ENCODE measurements around the gene ABHD10. TPM values are rescaled to one million over a fixed set of nuclear protein-coding genes. Genes with fewer than 3 reads are reported as not detected.
A peak's percentile ranks its signal among the peaks of the same experiment; 100 is the strongest.

The ABHD10 gene
- total RNA-seq, 2 donors from 2014 or later: 18.2 to 18.7 TPM

GRCh38 chr3:112010636-112011035 is 31.8 kb downstream of the ABHD10 start:
- no peak overlapping the region for H3K4me3 Mint-ChIP-seq

GRCh38 chr3:112011376-112011940 is 32.6 kb downstream of the ABHD10 start:
- H3K27me3 Mint-ChIP-seq: no peaks in the 10 kb centered on the region
- ATAC-seq (no peak), DNase-seq (no peak)
- no peaks in the 10 kb centered on the region for H3K36me3 Mint-ChIP-seq (ENCODE audit: low read depth)
- no peaks in the 10 kb centered on the region for H3K9me3 ChIP-seq (ENCODE audit: control insufficient read depth, low read length, poor library complexity, severe bottlenecking)
- H3K4me1 Mint-ChIP-seq: peaks cover 13% of the 10 kb centered on the region
- no peak overlapping the region for H3K27ac Mint-ChIP-seq
- no peak overlapping the region for H3K4me3 Mint-ChIP-seq

More at GRCh38 chr3:112010636-112011035, 31.8 kb downstream of the ABHD10 start:
- Mint-ChIP-seq H3K36me3 (ENCODE audit: low read depth) (no peaks in the 10 kb centered on the region), H3K27me3 (no peaks in the 10 kb centered on the region), H3K27ac (no peak overlapping the region), H3K4me1 (peaks cover 13% of the 10 kb centered on the region)
- DNase-seq (no peak), ATAC-seq (no peak)
- H3K9me3 ChIP-seq (ENCODE audit: control insufficient read depth, low read length, poor library complexity, severe bottlenecking): no peaks in the 10 kb centered on the region

- H3K9me3 ChIP-seq (ENCODE audit: control insufficient read depth, low read length, poor library complexity, severe bottlenecking): no peaks in the 10 kb centered on the region
- Mint-ChIP-seq H3K27me3 (no peaks in the 10 kb centered on the region), H3K36me3 (ENCODE audit: low read depth) (no peaks in the 10 kb centered on the region), H3K4me1 (peaks cover 13% of the 10 kb centered on the region), H3K27ac (no peak overlapping the region), H3K4me3 (no peak overlapping the region)
- ATAC-seq: no peak
- no peak for DNase-seq
These were observed 33.6 kb downstream of the ABHD10 start for GRCh38 chr3:112012205-112012992.

GRCh38 chr3:112013058-112013783 is 34.4 kb downstream of the ABHD10 start:
- H3K9me3 ChIP-seq (ENCODE audit: control insufficient read depth, low read length, poor library complexity, severe bottlenecking): no peaks in the 10 kb centered on the region
- ATAC-seq (peak; percentile 87), DNase-seq (peak in 2 of 3 donors; percentile 12 to 37)
- Mint-ChIP-seq H3K4me3 (no peak overlapping the region), H3K36me3 (ENCODE audit: low read depth) (no peaks in the 10 kb centered on the region), H3K27ac (no peak overlapping the region), H3K4me1 (peaks cover 13% of the 10 kb centered on the region), H3K27me3 (no peaks in the 10 kb centered on the region)

GRCh38 chr3:112013784-112014143 is 34.9 kb downstream of the ABHD10 start:
- DNase-seq (no peak), ATAC-seq (peak; percentile 35)
- peaks cover 13% of the 10 kb centered on the region for H3K4me1 Mint-ChIP-seq
- no peaks in the 10 kb centered on the region for H3K36me3 Mint-ChIP-seq (ENCODE audit: low read depth)
- no peak overlapping the region for H3K4me3 Mint-ChIP-seq
- H3K27me3 Mint-ChIP-seq: no peaks in the 10 kb centered on the region
- H3K27ac Mint-ChIP-seq: no peak overlapping the region
- H3K9me3 ChIP-seq (ENCODE audit: control insufficient read depth, low read length, poor library complexity, severe bottlenecking): no peaks in the 10 kb centered on the region

GRCh38 chr3:112017091-112017490 is 38.3 kb downstream of the ABHD10 start:
- Mint-ChIP-seq H3K27ac (no peak overlapping the region), H3K4me1 (peaks cover 13% of the 10 kb centered on the region), H3K36me3 (ENCODE audit: low read depth) (no peaks in the 10 kb centered on the region), H3K27me3 (no peaks in the 10 kb centered on the region), H3K4me3 (no peak overlapping the region)
- no peaks in the 10 kb centered on the region for H3K9me3 ChIP-seq (ENCODE audit: control insufficient read depth, low read length, poor library complexity, severe bottlenecking)
- DNase-seq (no peak), ATAC-seq (no peak)

- ATAC-seq (no peak), DNase-seq (no peak)
- Mint-ChIP-seq H3K27me3 (no peaks in the 10 kb centered on the region), H3K4me3 (no peak overlapping the region), H3K4me1 (peaks cover 5% of the 10 kb centered on the region), H3K27ac (no peak overlapping the region), H3K36me3 (ENCODE audit: low read depth) (no peaks in the 10 kb centered on the region)
- H3K9me3 ChIP-seq (ENCODE audit: control insufficient read depth, low read length, poor library complexity, severe bottlenecking): no peaks in the 10 kb centered on the region
These were observed 39.9 kb downstream of the ABHD10 start for GRCh38 chr3:112018712-112019111.

GRCh38 chr3:112019716-112020115 is 40.9 kb downstream of the ABHD10 start:
- no peak for ATAC-seq
- Mint-ChIP-seq H3K27me3 (no peaks in the 10 kb centered on the region), H3K27ac (no peak overlapping the region), H3K36me3 (ENCODE audit: low read depth) (no peaks in the 10 kb centered on the region), H3K4me1 (no peaks in the 10 kb centered on the region), H3K4me3 (no peak overlapping the region)
- no peak for DNase-seq
- H3K9me3 ChIP-seq (ENCODE audit: control insufficient read depth, low read length, poor library complexity, severe bottlenecking): no peaks in the 10 kb centered on the region

- Mint-ChIP-seq H3K27ac (no peak overlapping the region), H3K36me3 (ENCODE audit: low read depth) (no peaks in the 10 kb centered on the region), H3K27me3 (no peaks in the 10 kb centered on the region), H3K4me3 (no peak overlapping the region), H3K4me1 (no peaks in the 10 kb centered on the region)
- no peak for DNase-seq
- ATAC-seq: no peak
- H3K9me3 ChIP-seq (ENCODE audit: control insufficient read depth, low read length, poor library complexity, severe bottlenecking): no peaks in the 10 kb centered on the region
These were observed 41.9 kb downstream of the ABHD10 start for GRCh38 chr3:112020674-112021085.

- H3K27me3 Mint-ChIP-seq: peaks cover 4% of the 10 kb centered on the region
- H3K9me3 ChIP-seq (ENCODE audit: control insufficient read depth, low read length, poor library complexity, severe bottlenecking): no peaks in the 10 kb centered on the region
- H3K36me3 Mint-ChIP-seq (ENCODE audit: low read depth): no peaks in the 10 kb centered on the region
- DNase-seq (no peak), ATAC-seq (no peak)
- H3K27ac Mint-ChIP-seq: no peak overlapping the region
- H3K4me3 Mint-ChIP-seq: no peak overlapping the region
- H3K4me1 Mint-ChIP-seq: peaks cover 2% of the 10 kb centered on the region
These were observed 48.3 kb downstream of the ABHD10 start for GRCh38 chr3:112027142-112027541.

- H3K9me3 ChIP-seq (ENCODE audit: control insufficient read depth, low read length, poor library complexity, severe bottlenecking): no peaks in the 10 kb centered on the region
- Mint-ChIP-seq H3K4me3 (no peak overlapping the region), H3K4me1 (peaks cover 2% of the 10 kb centered on the region), H3K36me3 (ENCODE audit: low read depth) (no peaks in the 10 kb centered on the region), H3K27ac (no peak overlapping the region), H3K27me3 (peaks cover 4% of the 10 kb centered on the region)
- no peak for ATAC-seq
- DNase-seq: no peak
These were observed 49.0 kb downstream of the ABHD10 start for GRCh38 chr3:112027826-112028225.

- Mint-ChIP-seq H3K36me3 (ENCODE audit: low read depth) (peaks cover 2% of the 10 kb centered on the region), H3K27ac (no peak overlapping the region), H3K4me3 (no peak overlapping the region), H3K4me1 (peaks cover 2% of the 10 kb centered on the region), H3K27me3 (peaks cover 10% of the 10 kb centered on the region)
- DNase-seq (no peak), ATAC-seq (no peak)
- no peaks in the 10 kb centered on the region for H3K9me3 ChIP-seq (ENCODE audit: control insufficient read depth, low read length, poor library complexity, severe bottlenecking)
These were observed 52.1 kb downstream of the ABHD10 start for GRCh38 chr3:112030901-112031300.

GRCh38 chr3:112032098-112032731 is 53.4 kb downstream of the ABHD10 start:
- no peak overlapping the region for H3K4me3 Mint-ChIP-seq
- H3K36me3 Mint-ChIP-seq (ENCODE audit: low read depth): peaks cover 2% of the 10 kb centered on the region
- H3K27me3 Mint-ChIP-seq: peaks cover 10% of the 10 kb centered on the region
- DNase-seq: no peak
- no peaks in the 10 kb centered on the region for H3K9me3 ChIP-seq (ENCODE audit: control insufficient read depth, low read length, poor library complexity, severe bottlenecking)
- no peak overlapping the region for H3K27ac Mint-ChIP-seq
- no peak for ATAC-seq
- no peaks in the 10 kb centered on the region for H3K4me1 Mint-ChIP-seq

Measured in T-helper 17 cell (primary cell).